H1 (cell line): ENCODE measurements around the gene GTF3C5. TPM values are rescaled to one million over a fixed set of nuclear protein-coding genes. Genes with fewer than 3 reads are reported as not detected.

Source experiments
- CTCF ChIA-PET: fragments of 300-600 bp; sonication (Branson Sonifier 250); formaldehyde crosslinking; loops from one replicate; lab custom pipeline; 2021; ENCODE audit not compliant: partially characterized antibody; lab: Charles Lee
- POLR2A ChIA-PET: fragments of 300-600 bp; sonication (Branson Sonifier 250); formaldehyde crosslinking; loops from one replicate; lab custom pipeline; 2021; ENCODE audit warnings: inconsistent platforms; ENCODE audit not compliant: partially characterized antibody; lab: Charles Lee
- DNase-seq, 2 experiments: peaks; one replicate each; pipeline versions ENCODE4 v3.0.0 to v3.0.0-alpha.2; 2010 to 2022; ENCODE audit warnings: low spot score in 2 of 2, low read depth in 1 of 2, mixed read lengths in 1 of 2
- FAIRE-seq: peaks from 2 replicates; lab custom pipeline; 2011; peaks lifted over from hg19 to GRCh38; lab: Jason Lieb, UNC
- H2AFZ ChIP-seq: 2 replicates; pipeline ENCODE4 v1.8.1; 2012; ENCODE audit warnings: low read length, inconsistent platforms
- H2AK5ac ChIP-seq: 2 replicates; pipeline ENCODE4 v1.6.1; 2013; ENCODE audit warnings: low read depth, low read length
- H2BK120ac ChIP-seq: replicated peaks from 2 replicates; pipeline ENCODE3; 2013; ENCODE audit warnings: low read depth, low read length, inconsistent platforms
- H2BK12ac ChIP-seq: 2 replicates; pipeline ENCODE4 v1.6.1; 2013; ENCODE audit warnings: low read depth, low read length
- H2BK15ac ChIP-seq: 2 replicates; pipeline ENCODE4 v1.6.1; 2013; ENCODE audit warnings: low read length
- H2BK20ac ChIP-seq: 2 replicates; pipeline ENCODE4 v1.6.1; 2013; ENCODE audit warnings: low read length
- H2BK5ac ChIP-seq: 2 replicates; pipeline ENCODE4 v1.6.1; 2013; ENCODE audit warnings: low read depth, low read length
- H3K14ac ChIP-seq: 2 replicates; pipeline ENCODE4 v1.6.1; 2013; ENCODE audit warnings: inconsistent platforms; ENCODE audit not compliant: insufficient read length
- H3K18ac ChIP-seq: 2 replicates; pipeline ENCODE4 v1.6.1; 2013; ENCODE audit warnings: low read length; ENCODE audit errors: extremely low read depth
- H3K23ac ChIP-seq: 2 replicates; pipeline ENCODE4 v1.6.1; 2013; ENCODE audit warnings: inconsistent platforms; ENCODE audit not compliant: insufficient read length
- H3K23me2 ChIP-seq: 2 replicates; pipeline ENCODE4 v1.6.1; 2013; ENCODE audit warnings: low read depth, low read length
- H3K27ac ChIP-seq: 2 replicates; pipeline ENCODE4 v1.6.1; 2011; ENCODE audit warnings: low read depth, low read length, inconsistent platforms
- H3K27me3 ChIP-seq, 4 experiments: replicated peaks in 1 of 4; 1 replicate in 1 of 4; 2 replicates in 3 of 4; pipeline versions ENCODE4 v1.6.1 to v1.8.1; 2011 to 2013; ENCODE audit warnings: low read length in 3 of 4, mild to moderate bottlenecking in 3 of 4, inconsistent platforms in 2 of 4, mixed read lengths in 2 of 4, moderate library complexity in 1 of 4; ENCODE audit not compliant: control insufficient read depth in 3 of 4, insufficient read depth in 3 of 4; ENCODE audit errors: extremely low read depth in 1 of 4
- H3K36me3 ChIP-seq, 4 experiments: 2 replicates each; pipeline versions ENCODE4 v1.6.1 to v1.8.1; 2011 to 2013; ENCODE audit warnings: mild to moderate bottlenecking in 4 of 4, low read length in 3 of 4, moderate library complexity in 2 of 4, control low read depth in 1 of 4, inconsistent platforms in 1 of 4; ENCODE audit not compliant: insufficient read depth in 4 of 4, control insufficient read depth in 2 of 4
- H3K4ac ChIP-seq: replicated peaks from 2 replicates; pipeline ENCODE3; 2013; ENCODE audit warnings: low read length, low read depth, mixed read lengths, inconsistent platforms; ENCODE audit not compliant: insufficient read length
- H3K4me1 ChIP-seq, 4 experiments: replicated peaks in 1 of 4; 1 replicate in 1 of 4; 2 replicates in 3 of 4; pipeline versions ENCODE4 v1.6.1 to v1.8.1; 2011 to 2013; ENCODE audit warnings: low read length in 3 of 4, inconsistent platforms in 2 of 4, mixed read lengths in 1 of 4; ENCODE audit not compliant: insufficient read depth in 4 of 4, control insufficient read depth in 3 of 4
- H3K4me2 ChIP-seq, 2 experiments: 2 replicates each; pipeline versions ENCODE4 v1.6.1 to v1.8.1; 2011 to 2013; ENCODE audit warnings: low read depth in 2 of 2, low read length in 2 of 2, control low read depth in 1 of 2, inconsistent platforms in 1 of 2, mild to moderate bottlenecking in 1 of 2; ENCODE audit not compliant: insufficient read depth in 1 of 2
- H3K4me3 ChIP-seq, 4 experiments: fragments of 200-600, 300-600 bp in 1 of 4; sonication (generic), shearing (Covaris generic), sonication (Bioruptor Twin) in 1 of 4; 2 replicates each; pipeline versions ENCODE4 v1.5.1 to v1.8.1; 2011 to 2016; ENCODE audit warnings: low read length in 4 of 4, low read depth in 3 of 4, control low read depth in 2 of 4, inconsistent platforms in 2 of 4, mild to moderate bottlenecking in 2 of 4, mixed read lengths in 1 of 4, moderate library complexity in 1 of 4; ENCODE audit not compliant: insufficient read depth in 2 of 4; ENCODE audit errors: extremely low read depth in 1 of 4
- H3K56ac ChIP-seq: replicated peaks from 2 replicates; pipeline ENCODE3; 2013; ENCODE audit warnings: low read depth, mild to moderate bottlenecking, mixed read lengths, low read length, inconsistent platforms; ENCODE audit not compliant: insufficient read length
- H3K79me1 ChIP-seq: 2 replicates; pipeline ENCODE4 v1.6.1; 2013; ENCODE audit warnings: low read depth, low read length, control low read depth
- H3K79me2 ChIP-seq, 2 experiments: 2 replicates each; pipeline versions ENCODE4 v1.6.1 to v1.8.1; 2012 to 2013; ENCODE audit warnings: low read length in 2 of 2, mild to moderate bottlenecking in 2 of 2, inconsistent platforms in 1 of 2; ENCODE audit not compliant: insufficient read depth in 2 of 2, control insufficient read depth in 1 of 2
- H3K9ac ChIP-seq, 4 experiments: replicated peaks in 1 of 4; 1 replicate in 1 of 4; 2 replicates in 3 of 4; pipeline versions ENCODE4 v1.6.1 to v1.8.1; 2011 to 2013; ENCODE audit warnings: low read depth in 3 of 4, low read length in 3 of 4, control low read depth in 2 of 4, mild to moderate bottlenecking in 2 of 4, moderate library complexity in 2 of 4, inconsistent platforms in 1 of 4; ENCODE audit errors: extremely low read depth in 1 of 4
- H3K9me3 ChIP-seq, 2 experiments: 2 replicates each; pipeline versions ENCODE4 v1.6.1 to v1.8.1; 2012 to 2013; ENCODE audit warnings: mild to moderate bottlenecking in 2 of 2, moderate library complexity in 2 of 2, control low read depth in 1 of 2, inconsistent platforms in 1 of 2, low read depth in 1 of 2, low read length in 1 of 2, mixed read lengths in 1 of 2; ENCODE audit not compliant: insufficient read depth in 2 of 2
- H4K20me1 ChIP-seq, 2 experiments: replicated peaks in 1 of 2; 2 replicates each; pipeline versions ENCODE3 to v1.8.1; 2011 to 2013; ENCODE audit warnings: inconsistent platforms in 2 of 2, low read length in 2 of 2, mild to moderate bottlenecking in 1 of 2; ENCODE audit not compliant: insufficient read depth in 2 of 2, control insufficient read depth in 1 of 2
- H4K5ac ChIP-seq: 2 replicates; pipeline ENCODE4 v1.6.1; 2013; ENCODE audit warnings: low read length, low read depth, mixed read lengths, inconsistent platforms; ENCODE audit not compliant: insufficient read length
- H4K8ac ChIP-seq: 2 replicates; pipeline ENCODE4 v1.8.0; 2013; ENCODE audit warnings: mild to moderate bottlenecking, moderate library complexity, low read length, inconsistent platforms; ENCODE audit not compliant: insufficient read depth; ENCODE audit errors: extremely low read depth
- H4K91ac ChIP-seq: replicated peaks from 2 replicates; pipeline ENCODE3; 2013; ENCODE audit warnings: low read length, mixed read lengths, inconsistent platforms; ENCODE audit not compliant: insufficient read length
- BRCA1 ChIP-seq: IDR thresholded peaks from 2 replicates; pipeline ENCODE4 v1.6.1; 2012; ENCODE audit warnings: low read depth, low read length, improper control_type of control experiment
- CBX8 ChIP-seq: fragments of 300-800, 300-1000 bp; sonication (generic); IDR thresholded peaks from 2 replicates; pipeline ENCODE4 v1.7.1; 2016; ENCODE audit warnings: low read depth, low read length, borderline replicate concordance
- CEBPB ChIP-seq: IDR thresholded peaks from 2 replicates; pipeline ENCODE4 v1.6.1; 2012; ENCODE audit warnings: low read depth, low read length
- EGR1 ChIP-seq: IDR thresholded peaks from 2 replicates; pipeline ENCODE4 v1.6.1; 2011; ENCODE audit warnings: low read depth, low read length, borderline replicate concordance
- GTF2F1 ChIP-seq: IDR thresholded peaks from 2 replicates; pipeline ENCODE4 v1.6.1; 2012; ENCODE audit warnings: low read depth, low read length, improper control_type of control experiment, borderline replicate concordance
- MAFK ChIP-seq: IDR thresholded peaks from 2 replicates; pipeline ENCODE4 v1.6.1; 2012; ENCODE audit warnings: low read depth, mild to moderate bottlenecking, improper control_type of control experiment, low read length
- POLR2A ChIP-seq, 2 experiments: IDR thresholded peaks; 1 replicate in 1 of 2; 2 replicates in 1 of 2; pipeline ENCODE4 v1.6.1; 2011; ENCODE audit warnings: low read depth in 2 of 2, low read length in 2 of 2, mild to moderate bottlenecking in 2 of 2; ENCODE audit errors: control extremely low read depth in 1 of 2
- POU5F1 ChIP-seq: IDR thresholded peaks from 2 replicates; pipeline ENCODE4 v1.6.1; 2011; ENCODE audit warnings: low read depth, mild to moderate bottlenecking, low read length, moderate library complexity
- RAD21 ChIP-seq, 2 experiments: IDR thresholded peaks in 1 of 2; conservative IDR thresholded peaks in 1 of 2; 2 replicates each; pipeline ENCODE4 v1.6.1; 2011; ENCODE audit warnings: low read depth in 2 of 2, low read length in 2 of 2, improper control_type of control experiment in 1 of 2, inconsistent platforms in 1 of 2, mild to moderate bottlenecking in 1 of 2, moderate library complexity in 1 of 2
- RBBP5 ChIP-seq: IDR thresholded peaks from 2 replicates; pipeline ENCODE4 v1.7.1; 2012; ENCODE audit warnings: low read depth, mild to moderate bottlenecking, inconsistent platforms, low read length, moderate library complexity, borderline replicate concordance
- RNF2 ChIP-seq: fragments of 200-900, 300-1000 bp; sonication (generic); IDR thresholded peaks from 2 replicates; pipeline ENCODE4 v1.7.1; 2016; ENCODE audit warnings: borderline replicate concordance, low read depth, mild to moderate bottlenecking, antibody characterized with exemption, low read length; ENCODE audit not compliant: poor library complexity, severe bottlenecking; ENCODE audit errors: missing control alignments
- TAF7 ChIP-seq: optimal IDR thresholded peaks from 2 replicates; pipeline ENCODE3; 2011; ENCODE audit warnings: low read depth, mild to moderate bottlenecking, inconsistent platforms, low read length, moderate library complexity, borderline replicate concordance
- WGBS, 2 experiments: shearing (Covaris generic) in 1 of 2; methylation state at CpG; one replicate each; pipeline versions ENCODE4 v1.1.6 to v1.1.7; 2013 to 2015; ENCODE audit warnings: low lambda C conversion rate in 2 of 2, mixed read lengths in 2 of 2, inconsistent platforms in 1 of 2, low coverage in 1 of 2, missing lambda C conversion rate in 1 of 2; ENCODE audit not compliant: insufficient replicate concordance in 2 of 2, insufficient coverage in 1 of 2, insufficient read length in 1 of 2; ENCODE audit errors: extremely low coverage in 1 of 2, missing lambda C conversion rate in 1 of 2; 5-methylcytosine and 5-hydroxymethylcytosine counted together
- polyA plus RNA-seq, 7 experiments: library from polyadenylated mRNA; depleted of rRNA in 3 of 7; stranded (reverse) in 5 of 7; unstranded in 2 of 7; fragments of >200 nt in 5 of 7; fragments of 200-250 nt in 2 of 7; gene quantifications; 1 replicate in 5 of 7; 2 replicates in 1 of 7; 4 replicates in 1 of 7; pipeline versions ENCODE4 v1.2.1 to v1.2.3, GENCODE V29; 2011 to 2013; ENCODE audit warnings: missing spikeins in 2 of 7, mixed read lengths in 2 of 7
- total RNA-seq: library from RNA; stranded (reverse); fragmentation: NEBNext Ultra II Directional; extraction: Animal tissue kit (Norgen Biotek cat#: 25700); gene quantifications from 2 replicates; pipeline ENCODE4 v1.2.1, GENCODE V29; 2021
- TF ChIP-seq, protein P1 (sequence below): IDR thresholded peaks from 2 replicates; pipeline ENCODE4 v1.6.1; 2011; ENCODE audit warnings: low read length, improper control_type of control experiment

GTF3C5 gene
- total and polyA plus RNA-seq, 2 of the 8 experiments (the other 6 are each of a cell fraction or from before 2014, with no cell fraction given) = 78.7 to 87.1 TPM

- 79% methylated on average over 11 of the region's 13 CpGs; no CpG with 5 or more reads in 1 of the 2 experiments for WGBS, 2 experiments
- H3K56ac ChIP-seq = no peak overlapping the region
- H3K23ac ChIP-seq = no peak overlapping the region
- no peak overlapping the region for H2BK5ac ChIP-seq
- H3K79me2 ChIP-seq = no peaks in the 10 kb centered on the region
- no peaks in the 10 kb centered on the region for H4K20me1 ChIP-seq
- H3K14ac ChIP-seq = no peak overlapping the region
- no peak overlapping the region for H2AK5ac ChIP-seq
- no peaks in the 10 kb centered on the region for H3K23me2 ChIP-seq
- H4K91ac ChIP-seq = no peak overlapping the region
- no peak overlapping the region for H2BK15ac ChIP-seq
- no peak overlapping the region for H3K18ac ChIP-seq
- no peak overlapping the region for H3K4ac ChIP-seq
- H2AFZ ChIP-seq = no peak overlapping the region
- H3K4me2 ChIP-seq = no peak overlapping the region
- peaks cover 0 to 14% (median 7%) of the 10 kb centered on the region in 4 experiments; a peak in 5 of 7 replicates for H3K4me1 ChIP-seq
- H3K27me3 ChIP-seq = no peaks in the 10 kb centered on the region; a peak in 2 of 7 replicates
- H3K9ac ChIP-seq = no peak overlapping the region
- H2BK20ac ChIP-seq = no peak overlapping the region
- no peak overlapping the region for H3K27ac ChIP-seq
- H2BK120ac ChIP-seq = no peak overlapping the region
- H3K79me1 ChIP-seq = no peaks in the 10 kb centered on the region
- no peak overlapping the region for H3K4me3 ChIP-seq
- no peak for FAIRE-seq
- ChIA-PET CTCF (interaction anchor here (0.6 to 8.2 kb wide), 4 partner anchors 25 to 263 kb away, joined by 3 to 57 read pairs (median 4); no protein-coding TSS in a partner anchor), POLR2A (interaction anchor here (0.5 kb wide), 1 partner anchor 48 kb away, joined by 4 read pairs; no protein-coding TSS in a partner anchor)
- no peak for DNase-seq
- H3K36me3 ChIP-seq = no peaks in the 10 kb centered on the region
- no peaks in the 10 kb centered on the region for H3K9me3 ChIP-seq
- 0 out of 2 replicates have a peak overlapping the region, but pooled peaks have one; percentile 78 for H4K8ac ChIP-seq
- H4K5ac ChIP-seq = no peak overlapping the region
- no peak overlapping the region for H2BK12ac ChIP-seq
- TF ChIP-seq MAFK (no peak), RNF2 (no peak), POU5F1 (no peak), BRCA1 (no peak), CEBPB (no peak), RAD21 (IDR thresholded peaks at IDR 0.05 in 1 of 2, conservative IDR thresholded peaks at IDR 0.05 in 1 of 2; ENCODE audit: low read depth in 2 of 2, low read length in 2 of 2) (no peak), RBBP5 (no peak), EGR1 (no peak), POLR2A (IDR thresholded peaks at IDR 0.05; ENCODE audit: control extremely low read depth in 1 of 2, low read depth in 2 of 2, low read length in 2 of 2) (no peak), TAF7 (no peak), CBX8 (no peak), GTF2F1 (no peak)
- TF ChIP-seq, protein P1, sequence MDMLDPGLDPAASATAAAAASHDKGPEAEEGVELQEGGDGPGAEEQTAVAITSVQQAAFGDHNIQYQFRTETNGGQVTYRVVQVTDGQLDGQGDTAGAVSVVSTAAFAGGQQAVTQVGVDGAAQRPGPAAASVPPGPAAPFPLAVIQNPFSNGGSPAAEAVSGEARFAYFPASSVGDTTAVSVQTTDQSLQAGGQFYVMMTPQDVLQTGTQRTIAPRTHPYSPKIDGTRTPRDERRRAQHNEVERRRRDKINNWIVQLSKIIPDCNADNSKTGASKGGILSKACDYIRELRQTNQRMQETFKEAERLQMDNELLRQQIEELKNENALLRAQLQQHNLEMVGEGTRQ = no peak
Measured at GRCh38 chr9:132996526-132996925, 34.3 kb upstream of the GTF3C5 start.
